HepG2 (cell line): ENCODE results near the gene PFKM. TPM values are rescaled to one million over a fixed set of nuclear protein-coding genes. Genes with fewer than 3 reads are reported as not detected.

ENCODE experiments used
- ATAC-seq: fragments of 200-7000 bp; cut with Tn5 transposase; 3 replicates; pipeline ENCODE4 v1.9.1; 2020; ENCODE audit warnings: mild to moderate bottlenecking, moderate library complexity
- Bru-seq: library from RNA; stranded (reverse); fragments of 400-500 nt; gene quantifications from one replicate; lab custom pipeline; 2021; lab: Mats Ljungman, UMichigan
- BruChase-seq, 2 experiments: library from RNA; stranded (reverse); fragments of 400-500 nt; gene quantifications; one replicate each; lab custom pipeline; 2021; lab: Mats Ljungman, UMichigan
- BruUV-seq: library from RNA; stranded (reverse); fragments of 400-500 nt; replicated peaks from 2 replicates; lab custom pipeline; 2021; lab: Mats Ljungman, UMichigan
- CTCF ChIA-PET: fragments of 300-600 bp; formaldehyde crosslinking; extraction: SDS; loops from one replicate; lab custom pipeline; 2021; ENCODE audit warnings: low total read pairs, inconsistent platforms, low intra/inter-chr PET ratio; lab: Yijun Ruan, JAX
- POLR2A ChIA-PET: fragments of 350-600 bp; sonication (Branson Sonifier 250); formaldehyde crosslinking; loops from one replicate; lab custom pipeline; 2020; ENCODE audit warnings: antibody characterized with exemption, inconsistent platforms; lab: Yijun Ruan, JAX
- DNase-seq: peaks from one replicate; pipeline ENCODE4 v3.0.0-alpha.2; 2015; ENCODE audit warnings: low spot score
- FAIRE-seq: peaks from 3 replicates; lab custom pipeline; 2011; peaks lifted over from hg19 to GRCh38; lab: Jason Lieb, UNC
- H2AFZ ChIP-seq: one replicate; pipeline ENCODE4 v1.6.1; 2011; ENCODE audit warnings: low read length, inconsistent platforms
- H3K27ac ChIP-seq: fragments of 300-600 bp; 3 replicates; pipeline ENCODE4 v1.8.0; 2011; ENCODE audit warnings: mixed run types, mild to moderate bottlenecking, mixed read lengths, low read length, inconsistent platforms; ENCODE audit not compliant: insufficient read depth; ENCODE audit errors: extremely low read length
- H3K27me3 ChIP-seq, 2 experiments: fragments of 200-600 bp in 1 of 2; 2 replicates in 1 of 2; 3 replicates in 1 of 2; pipeline versions ENCODE4 v1.6.0 to v1.8.0; 2011; ENCODE audit warnings: low read length in 2 of 2, mild to moderate bottlenecking in 2 of 2, moderate library complexity in 2 of 2, inconsistent platforms in 1 of 2; ENCODE audit not compliant: insufficient read depth in 2 of 2, control insufficient read depth in 1 of 2
- H3K36me3 ChIP-seq, 2 experiments: fragments of 200-600 bp in 1 of 2; replicated peaks in 1 of 2; 2 replicates in 1 of 2; 3 replicates in 1 of 2; pipeline versions ENCODE4 v1.5.1 to v1.8.0; 2011; ENCODE audit warnings: low read length in 2 of 2, inconsistent platforms in 1 of 2; ENCODE audit not compliant: insufficient read depth in 2 of 2, control insufficient read depth in 1 of 2
- H3K4me1 ChIP-seq: 2 replicates; pipeline ENCODE4 v1.5.1; 2012; ENCODE audit warnings: low read length, inconsistent platforms; ENCODE audit not compliant: insufficient read depth
- H3K4me2 ChIP-seq: 2 replicates; pipeline ENCODE4 v1.6.0; 2011; ENCODE audit warnings: low read depth, low read length, inconsistent platforms
- H3K4me3 ChIP-seq, 3 experiments: fragments of 200-600 bp in 1 of 3; sonication (generic), shearing (Covaris generic) in 1 of 3; replicated peaks in 1 of 3; 2 replicates each; pipeline ENCODE4 v1.5.1; 2011 to 2016; ENCODE audit warnings: low read length in 3 of 3, inconsistent platforms in 2 of 3, low read depth in 2 of 3, mild to moderate bottlenecking in 2 of 3, control low read depth in 1 of 3, mixed read lengths in 1 of 3; ENCODE audit not compliant: insufficient read depth in 1 of 3
- H3K79me2 ChIP-seq: one replicate; pipeline ENCODE4 v1.6.1; 2011; ENCODE audit warnings: low read length, inconsistent platforms; ENCODE audit not compliant: insufficient read depth
- H3K9ac ChIP-seq: 2 replicates; pipeline ENCODE4 v1.6.0; 2011; ENCODE audit warnings: mild to moderate bottlenecking, low read depth, low read length, inconsistent platforms; ENCODE audit not compliant: insufficient read depth
- H3K9me3 ChIP-seq: 2 replicates; pipeline ENCODE4 v1.5.1; 2012; ENCODE audit warnings: mild to moderate bottlenecking, low read length
- H4K20me1 ChIP-seq: 2 replicates; pipeline ENCODE4 v1.6.0; 2011; ENCODE audit warnings: inconsistent platforms, mild to moderate bottlenecking, low read length, moderate library complexity; ENCODE audit not compliant: insufficient read depth
- FOXP1 ChIP-seq, 2 experiments: fragments of 450-650 bp in 1 of 2; IDR thresholded peaks; 2 replicates each; pipeline ENCODE4 v1.6.1; 2017 to 2018; ENCODE audit warnings: antibody characterized with exemption in 1 of 2
- MEF2D ChIP-seq: sonication (generic); formaldehyde crosslinking; IDR thresholded peaks from 2 replicates; pipeline ENCODE4 v1.5.1; 2020; ENCODE audit warnings: mild to moderate bottlenecking, missing genetic modification reagents
- PAX8 ChIP-seq: sonication (generic); formaldehyde crosslinking; IDR thresholded peaks from 2 replicates; pipeline ENCODE4 v1.8.0; 2022; ENCODE audit warnings: mild to moderate bottlenecking, missing genetic modification reagents, borderline replicate concordance
- PAXIP1 ChIP-seq: sonication (generic); formaldehyde crosslinking; conservative IDR thresholded peaks from 2 replicates; pipeline ENCODE4 v1.4.0; 2020; ENCODE audit warnings: mild to moderate bottlenecking, missing genetic modification reagents, moderate library complexity
- SATB2 ChIP-seq: sonication (generic); formaldehyde crosslinking; IDR thresholded peaks from 2 replicates; pipeline ENCODE4 v1.5.0; 2020; ENCODE audit warnings: missing genetic modification reagents
- TBX3 ChIP-seq: fragments of 450-650 bp; IDR thresholded peaks from 2 replicates; pipeline ENCODE4 v1.6.1; 2017; ENCODE audit warnings: antibody characterized with exemption, mild to moderate bottlenecking, inconsistent platforms, borderline replicate concordance
- YY1 ChIP-seq: IDR thresholded peaks from 2 replicates; pipeline ENCODE4 v1.6.1; 2011; ENCODE audit warnings: low read length, low read depth, moderate library complexity, mild to moderate bottlenecking; ENCODE audit not compliant: insufficient read depth, insufficient replicate concordance
- ZNF580 ChIP-seq: IDR thresholded peaks from 2 replicates; pipeline ENCODE4 v1.6.1; 2016; ENCODE audit warnings: low read depth, borderline replicate concordance
- ZSCAN25 ChIP-seq: sonication (generic); formaldehyde crosslinking; IDR thresholded peaks from 2 replicates; pipeline ENCODE4 v1.8.0; 2022; ENCODE audit warnings: mild to moderate bottlenecking, missing genetic modification reagents
- WGBS: methylation state at CpG from one replicate; pipeline ENCODE4 v1.1.6; 2017; ENCODE audit warnings: low lambda C conversion rate; 5-methylcytosine and 5-hydroxymethylcytosine counted together
- in situ Hi-C: cut with HindIII; loops from 2 replicates; pipeline ENCODE4 v1.10.0; 2017; ENCODE audit warnings: low pct_unique_long_range_greater_than_20kb; ENCODE audit not compliant: extremely low pct_ligation_motif_present
- intact Hi-C: fragments of 100-400 bp; cut with micrococcal nuclease; formaldehyde crosslinking; loops from one replicate; pipeline ENCODE4 v1.10.0; 2022; ENCODE audit not compliant: unreplicated experiment
- long read RNA-seq, 2 experiments: library from RNA in 1 of 2; library from polyadenylated mRNA in 1 of 2; stranded (forward) in 1 of 2; unstranded in 1 of 2; transcript quantifications; one replicate each; pipeline ENCODE4 v2.0.0, GENCODE V29; 2019 to 2022
- polyA minus RNA-seq, 3 experiments: library from RNA; depleted of rRNA, polyadenylated mRNA; stranded (reverse); fragments of >200 nt; gene quantifications; 2 replicates each; pipeline ENCODE4 v1.2.3, GENCODE V29; 2011; ENCODE audit warnings: low replicate concordance in 1 of 3
- polyA plus RNA-seq, 8 experiments: library from polyadenylated mRNA; depleted of rRNA in 3 of 8; stranded (reverse) in 7 of 8; unstranded in 1 of 8; fragments of >200 nt; fragmentation: Illumina TruSeq in 4 of 8; extraction: Trizol in 4 of 8; gene quantifications; 2 replicates each; pipeline versions ENCODE4 v1.2.1 to v1.2.3, GENCODE V29; 2011 to 2016; ENCODE audit warnings: low read depth in 4 of 8, missing spikeins in 1 of 8, mixed read lengths in 1 of 8; ENCODE audit not compliant: insufficient read depth in 1 of 8
- total RNA-seq, 5 experiments: library from RNA; depleted of rRNA; stranded (reverse); fragments of >200 nt; fragmentation: Illumina TruSeq; extraction: Trizol; gene quantifications; 2 replicates each; pipeline ENCODE4 v1.2.3, GENCODE V29; 2016; ENCODE audit warnings: low read depth in 1 of 5
- TF ChIP-seq, protein P1 (sequence below): fragments of 450-650 bp; IDR thresholded peaks from 2 replicates; pipeline ENCODE4 v1.6.1; 2016
- TF ChIP-seq, protein P2 (sequence below): sonication (generic); formaldehyde crosslinking; IDR thresholded peaks from 2 replicates; pipeline ENCODE4 v1.4.0; 2020; ENCODE audit warnings: missing genetic modification reagents

PFKM gene
- total RNA-seq (2016; rRNA removed; fragmentation: Illumina TruSeq; extraction: Trizol), result 1.4 and 2.4 TPM in 2 replicates
- 0.44 and 0.61 TPM in 2 replicates for total RNA-seq (2016; cell fraction: cytosol; rRNA removed; fragmentation: Illumina TruSeq; extraction: Trizol; ENCODE audit: low read depth)
- 2.2 and 2.4 TPM in 2 replicates for total RNA-seq (2016; cell fraction: insoluble cytoplasmic fraction; rRNA removed; fragmentation: Illumina TruSeq; extraction: Trizol)
- 0.48 and 0.77 TPM in 2 replicates for total RNA-seq (2016; cell fraction: membrane; rRNA removed; fragmentation: Illumina TruSeq; extraction: Trizol)
- total RNA-seq (2016; cell fraction: nucleus; rRNA removed; fragmentation: Illumina TruSeq; extraction: Trizol), result 2.4 and 2.6 TPM in 2 replicates
- 1.9 and 4.3 TPM in 2 replicates for polyA plus RNA-seq (2011; rRNA removed)
- 1.2 and 2.3 TPM in 2 replicates for polyA plus RNA-seq (2011; cell fraction: cytosol; rRNA removed)
- polyA plus RNA-seq (2011; cell fraction: nucleus; rRNA removed), result 6.0 and 7.7 TPM in 2 replicates
- polyA plus RNA-seq (2012), result 3.0 and 3.6 TPM in 2 replicates
- 0.18 and 0.24 TPM in 2 replicates for polyA plus RNA-seq (2016; cell fraction: cytosol; fragmentation: Illumina TruSeq; extraction: Trizol; ENCODE audit: low read depth)
- polyA plus RNA-seq (2016; cell fraction: insoluble cytoplasmic fraction; fragmentation: Illumina TruSeq; extraction: Trizol; ENCODE audit: low read depth), result 0.81 and 1.2 TPM in 2 replicates
- 0.40 and 0.65 TPM in 2 replicates for polyA plus RNA-seq (2016; cell fraction: membrane; fragmentation: Illumina TruSeq; extraction: Trizol; ENCODE audit: low read depth)
- 1.8 and 2.6 TPM in 2 replicates for polyA plus RNA-seq (2016; cell fraction: nucleus; fragmentation: Illumina TruSeq; extraction: Trizol; ENCODE audit: insufficient read depth, low read depth)
- polyA minus RNA-seq (2011; rRNA and poly(A)+ RNA removed; ENCODE audit: low replicate concordance), result 5.0 and 177 TPM in 2 replicates
- polyA minus RNA-seq (2011; cell fraction: cytosol; rRNA and poly(A)+ RNA removed), result 2.4 and 4.5 TPM in 2 replicates
- 2.8 and 3.9 TPM in 2 replicates for polyA minus RNA-seq (2011; cell fraction: nucleus; rRNA and poly(A)+ RNA removed)
- percentile 31 among the genes with signal in this experiment for Bru-seq, nascent RNA
- percentile 34 among the genes with signal in this experiment for BruChase-seq, experiment 1, labeled RNA remaining after a 6-hour chase
- BruChase-seq, experiment 2, labeled RNA remaining after a 2-hour chase, result percentile 28 among the genes with signal in this experiment
- long read RNA-seq, experiment 1, result 0 reads
- long read RNA-seq, experiment 2, partial matches to known transcripts, result 0 of 1 reads
- long read RNA-seq, experiment 2, other reads (novel, unspliced or antisense), result 0 of 1 reads

- intact Hi-C loops, result no loop called here
- BruUV-seq, result no TSS peak
- Histone ChIP-seq H4K20me1 (no peaks in the 10 kb centered on the region), H3K9ac (no peak within 1 kb of the TSS), H3K27ac (no peak within 1 kb of the TSS), H3K4me3 (no peak within 1 kb of the TSS), H3K79me2 (no peaks in the 10 kb centered on the region), H3K9me3 (no peaks in the 10 kb centered on the region), H3K27me3 (peaks cover 2 to 7% of the 10 kb centered on the region in 2 experiments; a peak in 2 of 5 replicates), H3K4me1 (peaks cover 22% of the 10 kb centered on the region), H2AFZ (no peak within 1 kb of the TSS), H3K36me3 (no peaks in the 10 kb centered on the region), H3K4me2 (no peak within 1 kb of the TSS)
- POLR2A ChIA-PET, result no interaction called here
- CTCF ChIA-PET, result no interaction called here
- DNase-seq (no peak), ATAC-seq (no peak), FAIRE-seq (no peak)
- in situ Hi-C loops, result no loop called here
- 59% methylated on average over 20 of the region's 20 CpGs for WGBS
- no peak for TF ChIP-seq PAXIP1 (CRISPR knock-in tag)
- TF ChIP-seq FOXP1 (IDR thresholded peaks at IDR 0.05), result no peak
- TF ChIP-seq FOXP1 (CRISPR knock-in tag; IDR thresholded peaks at IDR 0.05), result no peak
- TF ChIP-seq ZSCAN25 (CRISPR knock-in tag), result no peak
- TF ChIP-seq YY1, result no peak
- no peak for TF ChIP-seq ZNF580 (CRISPR knock-in tag)
- TF ChIP-seq, protein P1, sequence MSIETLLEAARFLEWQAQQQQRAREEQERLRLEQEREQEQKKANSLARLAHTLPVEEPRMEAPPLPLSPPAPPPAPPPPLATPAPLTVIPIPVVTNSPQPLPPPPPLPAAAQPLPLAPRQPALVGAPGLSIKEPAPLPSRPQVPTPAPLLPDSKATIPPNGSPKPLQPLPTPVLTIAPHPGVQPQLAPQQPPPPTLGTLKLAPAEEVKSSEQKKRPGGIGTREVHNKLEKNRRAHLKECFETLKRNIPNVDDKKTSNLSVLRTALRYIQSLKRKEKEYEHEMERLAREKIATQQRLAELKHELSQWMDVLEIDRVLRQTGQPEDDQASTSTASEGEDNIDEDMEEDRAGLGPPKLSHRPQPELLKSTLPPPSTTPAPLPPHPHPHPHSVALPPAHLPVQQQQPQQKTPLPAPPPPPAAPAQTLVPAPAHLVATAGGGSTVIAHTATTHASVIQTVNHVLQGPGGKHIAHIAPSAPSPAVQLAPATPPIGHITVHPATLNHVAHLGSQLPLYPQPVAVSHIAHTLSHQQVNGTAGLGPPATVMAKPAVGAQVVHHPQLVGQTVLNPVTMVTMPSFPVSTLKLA, result no peak
- TF ChIP-seq, protein P2, sequence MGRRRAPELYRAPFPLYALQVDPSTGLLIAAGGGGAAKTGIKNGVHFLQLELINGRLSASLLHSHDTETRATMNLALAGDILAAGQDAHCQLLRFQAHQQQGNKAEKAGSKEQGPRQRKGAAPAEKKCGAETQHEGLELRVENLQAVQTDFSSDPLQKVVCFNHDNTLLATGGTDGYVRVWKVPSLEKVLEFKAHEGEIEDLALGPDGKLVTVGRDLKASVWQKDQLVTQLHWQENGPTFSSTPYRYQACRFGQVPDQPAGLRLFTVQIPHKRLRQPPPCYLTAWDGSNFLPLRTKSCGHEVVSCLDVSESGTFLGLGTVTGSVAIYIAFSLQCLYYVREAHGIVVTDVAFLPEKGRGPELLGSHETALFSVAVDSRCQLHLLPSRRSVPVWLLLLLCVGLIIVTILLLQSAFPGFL (CRISPR knock-in tag), result no peak
- TF ChIP-seq TBX3, result no peak
- TF ChIP-seq MEF2D (CRISPR knock-in tag), result no peak
- no peak for TF ChIP-seq SATB2 (CRISPR knock-in tag)
- no peak for TF ChIP-seq PAX8 (CRISPR knock-in tag)
These were observed at the start of gene PFKM for GRCh38 chr12:48119078-48119833. Gene PFKM (plus strand): TSS chr12:48119364. CDS start chr12:48122775, 3,411 bp downstream.
